ENCODE data around the gene NECTIN3.

DNA sequence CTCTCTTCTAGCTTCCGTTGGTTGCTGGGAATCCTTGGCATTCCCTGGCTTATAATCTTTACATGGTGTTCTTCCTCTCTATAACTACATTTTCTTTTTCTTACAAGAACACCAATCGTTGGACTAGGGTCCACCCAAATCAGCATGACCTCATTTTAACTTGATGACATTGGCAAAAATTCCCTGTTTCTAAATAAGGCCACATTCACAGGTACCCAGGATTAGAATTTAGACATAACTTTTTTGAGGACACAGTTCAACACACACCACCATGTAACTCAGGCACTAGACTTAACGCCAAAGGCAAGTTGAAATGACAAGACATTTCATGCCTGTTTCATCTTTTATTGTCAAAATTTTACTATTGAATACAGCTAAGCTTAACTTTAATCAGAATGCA, 93.0 kb downstream of the NECTIN3 start:
- TF ChIP-seq, protein P1, sequence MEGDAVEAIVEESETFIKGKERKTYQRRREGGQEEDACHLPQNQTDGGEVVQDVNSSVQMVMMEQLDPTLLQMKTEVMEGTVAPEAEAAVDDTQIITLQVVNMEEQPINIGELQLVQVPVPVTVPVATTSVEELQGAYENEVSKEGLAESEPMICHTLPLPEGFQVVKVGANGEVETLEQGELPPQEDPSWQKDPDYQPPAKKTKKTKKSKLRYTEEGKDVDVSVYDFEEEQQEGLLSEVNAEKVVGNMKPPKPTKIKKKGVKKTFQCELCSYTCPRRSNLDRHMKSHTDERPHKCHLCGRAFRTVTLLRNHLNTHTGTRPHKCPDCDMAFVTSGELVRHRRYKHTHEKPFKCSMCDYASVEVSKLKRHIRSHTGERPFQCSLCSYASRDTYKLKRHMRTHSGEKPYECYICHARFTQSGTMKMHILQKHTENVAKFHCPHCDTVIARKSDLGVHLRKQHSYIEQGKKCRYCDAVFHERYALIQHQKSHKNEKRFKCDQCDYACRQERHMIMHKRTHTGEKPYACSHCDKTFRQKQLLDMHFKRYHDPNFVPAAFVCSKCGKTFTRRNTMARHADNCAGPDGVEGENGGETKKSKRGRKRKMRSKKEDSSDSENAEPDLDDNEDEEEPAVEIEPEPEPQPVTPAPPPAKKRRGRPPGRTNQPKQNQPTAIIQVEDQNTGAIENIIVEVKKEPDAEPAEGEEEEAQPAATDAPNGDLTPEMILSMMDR (IDR thresholded peaks at IDR 0.05), result no peak
- no peak for TF ChIP-seq POLR2A (IDR thresholded peaks at IDR 0.05)
